K562 (cell line): ENCODE measurements around the gene ALPP. TPM values are rescaled to one million over a fixed set of nuclear protein-coding genes. Genes with fewer than 3 reads are reported as not detected.

Experiments
- ATAC-seq: fragments of 200-7000 bp; cut with Tn5 transposase; 3 replicates; pipeline ENCODE4 v1.9.1; 2020; ENCODE audit warnings: moderate library complexity
- BruUV-seq: library from RNA; stranded (reverse); fragments of 400-500 nt; replicated peaks from 2 replicates; lab custom pipeline; 2021; lab: Mats Ljungman, UMichigan
- CTCF ChIA-PET: fragments of 300-600 bp; formaldehyde crosslinking; extraction: SDS; loops from one replicate; lab custom pipeline; 2021; ENCODE audit warnings: low intra/inter-chr PET ratio; lab: Yijun Ruan, JAX
- POLR2A ChIA-PET: fragments of 300-600, 350-650 bp; sonication (Branson Sonifier 250); formaldehyde crosslinking; extraction: SDS; loops from one replicate; lab custom pipeline; 2021; ENCODE audit warnings: antibody characterized with exemption, inconsistent platforms; lab: Yijun Ruan, JAX
- DNase-seq, 4 experiments: peaks; one replicate each; pipeline versions ENCODE4 v3.0.0 to v3.0.0-alpha.2; 2011 to 2018; ENCODE audit warnings: low spot score in 3 of 4, mixed read lengths in 3 of 4; ENCODE audit errors: extremely low read depth in 1 of 4
- FAIRE-seq: peaks from 2 replicates; lab custom pipeline; 2011; peaks lifted over from hg19 to GRCh38; lab: Jason Lieb, UNC
- H2AFZ ChIP-seq: 2 replicates; pipeline ENCODE4 v1.6.0; 2011; ENCODE audit warnings: low read depth, low read length, control low read depth, inconsistent platforms
- H3K27ac ChIP-seq: fragments of 200-600 bp; 3 replicates; pipeline ENCODE4 v1.8.0; 2011; ENCODE audit warnings: low read depth, mild to moderate bottlenecking, control low read depth, inconsistent platforms, low read length, moderate library complexity, mixed read lengths; ENCODE audit errors: extremely low read depth
- H3K27me3 ChIP-seq, 2 experiments: fragments of 300-600 bp in 1 of 2; 2 replicates in 1 of 2; 3 replicates in 1 of 2; pipeline versions ENCODE4 v1.6.0 to v1.8.0; 2011; ENCODE audit warnings: inconsistent platforms in 2 of 2, low read length in 2 of 2, mild to moderate bottlenecking in 1 of 2, mixed read lengths in 1 of 2, moderate library complexity in 1 of 2; ENCODE audit not compliant: control insufficient read depth in 2 of 2, insufficient read depth in 2 of 2
- H3K36me3 ChIP-seq: fragments of 300-600 bp; 3 replicates; pipeline ENCODE4 v1.8.0; 2011; ENCODE audit warnings: mild to moderate bottlenecking, low read length, inconsistent platforms; ENCODE audit not compliant: control insufficient read depth, insufficient read depth
- H3K4me1 ChIP-seq, 2 experiments: fragments of 200-600 bp in 1 of 2; replicated peaks in 1 of 2; 2 replicates in 1 of 2; 3 replicates in 1 of 2; pipeline versions ENCODE4 v1.5.1 to v1.8.0; 2011; ENCODE audit warnings: inconsistent platforms in 2 of 2, low read length in 2 of 2, mild to moderate bottlenecking in 1 of 2, mixed read lengths in 1 of 2, moderate library complexity in 1 of 2; ENCODE audit not compliant: control insufficient read depth in 2 of 2, insufficient read depth in 2 of 2
- H3K4me2 ChIP-seq: 2 replicates; pipeline ENCODE4 v1.6.1; 2011; ENCODE audit warnings: low read length, control low read depth, inconsistent platforms, mixed read lengths; ENCODE audit not compliant: insufficient read depth
- H3K4me3 ChIP-seq: fragments of 200-600 bp; sonication (generic), shearing (Covaris generic); 2 replicates; pipeline ENCODE4 v1.5.1; 2016; ENCODE audit warnings: control low read depth, inconsistent platforms
- H3K79me2 ChIP-seq: fragments of 200-600 bp; 3 replicates; pipeline ENCODE4 v1.8.0; 2011; ENCODE audit warnings: low read length, inconsistent platforms; ENCODE audit not compliant: control insufficient read depth, insufficient read depth
- H3K9ac ChIP-seq, 2 experiments: 2 replicates each; pipeline versions ENCODE4 v1.6.0 to v1.6.1; 2011; ENCODE audit warnings: low read depth in 2 of 2, low read length in 2 of 2, control low read depth in 1 of 2, inconsistent platforms in 1 of 2, mild to moderate bottlenecking in 1 of 2, mixed read lengths in 1 of 2; ENCODE audit not compliant: insufficient read depth in 1 of 2
- H3K9me1 ChIP-seq: one replicate; pipeline ENCODE4 v1.6.0; 2011; ENCODE audit warnings: inconsistent platforms, mild to moderate bottlenecking, low read length, moderate library complexity; ENCODE audit not compliant: control insufficient read depth, insufficient read depth
- H3K9me3 ChIP-seq: replicated peaks from 2 replicates; pipeline ENCODE4 v1.5.1; 2011; ENCODE audit warnings: low read depth, low read length, inconsistent platforms; ENCODE audit not compliant: control insufficient read depth, insufficient read depth
- H4K20me1 ChIP-seq: replicated peaks from 2 replicates; pipeline ENCODE4 v1.6.1; 2011; ENCODE audit warnings: low read length, inconsistent platforms, mixed read lengths; ENCODE audit not compliant: control insufficient read depth, insufficient read depth
- ARID3B ChIP-seq: fragments of 250-450 bp; sonication (Bioruptor Pico); IDR thresholded peaks from 2 replicates; pipeline ENCODE4 v1.4.0; 2020; ENCODE audit warnings: borderline replicate concordance
- GTF2F1 ChIP-seq: IDR thresholded peaks from 2 replicates; pipeline ENCODE4 v1.6.1; 2011; ENCODE audit warnings: low read depth, low read length, improper control_type of control experiment
- NCOA2 ChIP-seq, 2 experiments: fragments of 450-650 bp; IDR thresholded peaks; 2 replicates each; pipeline ENCODE4 v1.6.1; 2018; ENCODE audit warnings: mild to moderate bottlenecking in 2 of 2, moderate library complexity in 1 of 2; ENCODE audit not compliant: partially characterized antibody in 2 of 2
- RBBP5 ChIP-seq: fragments of 200-600 bp; sonication (generic); IDR thresholded peaks from 2 replicates; pipeline ENCODE4 v1.6.1; 2012; ENCODE audit warnings: borderline replicate concordance, mild to moderate bottlenecking, low read length, control low read depth, inconsistent platforms; ENCODE audit not compliant: insufficient read depth, poor library complexity, severe bottlenecking
- THRAP3 ChIP-seq: fragments of 450-650 bp; IDR thresholded peaks from 2 replicates; pipeline ENCODE4 v1.6.1; 2016; ENCODE audit warnings: mild to moderate bottlenecking, inconsistent platforms, borderline replicate concordance
- WGBS: fragments of 100-300 bp; shearing (Covaris generic); methylation state at CpG from one replicate; pipeline ENCODE4 v1.1.6; 2016; ENCODE audit warnings: low coverage, mixed read lengths; ENCODE audit not compliant: insufficient coverage; ENCODE audit errors: missing lambda C conversion rate; 5-methylcytosine and 5-hydroxymethylcytosine counted together
- in situ Hi-C: fragments of 300-500 bp; cut with MboI; formaldehyde crosslinking; loops from 4 replicates; pipeline ENCODE4 v1.15.0; 2018; ENCODE audit warnings: inconsistent platforms, mixed read lengths
- intact Hi-C: fragments of 100-400 bp; cut with micrococcal nuclease; formaldehyde crosslinking; loops from 2 replicates; pipeline ENCODE4 v1.14.2; 2022
- polyA plus RNA-seq, 8 experiments: library from polyadenylated mRNA; depleted of rRNA in 4 of 8; stranded (reverse) in 5 of 8; unstranded in 3 of 8; fragments of >200 nt; fragmentation: Nextera tagmentation in 2 of 8; fragmentation: Illumina TruSeq in 1 of 8; extraction: Ambion mirVana in 2 of 8; extraction: Trizol in 1 of 8; gene quantifications; 2 replicates each; pipeline versions ENCODE4 v1.2.1 to v1.2.3, GENCODE V29; 2011 to 2014; ENCODE audit warnings: inconsistent platforms in 1 of 8, missing spikeins in 1 of 8
- total RNA-seq, 7 experiments: library from RNA; depleted of rRNA in 6 of 7; stranded (reverse); fragments of >200 nt in 6 of 7; fragmentation: Illumina TruSeq in 2 of 7; extraction: Trizol in 2 of 7; gene quantifications; 2 replicates each; pipeline versions ENCODE4 v1.2.1 to v1.2.3, GENCODE V29; 2011 to 2021; ENCODE audit warnings: low replicate concordance in 1 of 7
- TF ChIP-seq, protein P1 (sequence below): fragments of 450-650 bp; IDR thresholded peaks from 2 replicates; pipeline ENCODE4 v1.6.1; 2016; ENCODE audit warnings: missing biosample characterization, missing genetic modification characterization

Gene ALPP
- total and polyA plus RNA-seq, 9 of the 15 experiments (the other 6 are each of a cell fraction or from before 2014, with no cell fraction given): 0.03 TPM; not detected in 8

DNA sequence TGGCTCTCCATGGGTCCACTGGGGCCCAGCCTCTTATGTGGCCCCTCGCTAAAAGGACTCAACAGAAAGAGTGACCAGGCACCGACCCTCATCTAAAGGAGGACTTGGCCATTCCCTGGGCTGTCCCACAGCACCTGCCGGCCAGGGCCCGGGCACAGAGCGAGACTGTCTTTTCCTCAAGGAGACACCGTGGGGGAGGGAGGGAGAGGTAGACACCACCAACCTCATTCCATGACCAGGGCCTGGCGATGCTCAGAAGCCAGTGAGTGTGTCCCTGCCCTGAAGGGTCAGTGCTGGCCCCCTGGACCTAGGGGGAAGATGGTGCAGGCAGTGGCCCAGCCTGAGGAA lies 39.8 kb upstream of the ALPP start:
- BruUV-seq: no TSS peak
- intact Hi-C loops: no loop called here
- Histone ChIP-seq H4K20me1 (0 out of 2 replicates have a peak, but pooled peaks cover 3% of the 10 kb centered on the region), H3K79me2 (no peaks in the 10 kb centered on the region), H3K9me3 (no peaks in the 10 kb centered on the region), H3K27ac (no peak overlapping the region), H3K9ac (no peak overlapping the region), H2AFZ (no peak overlapping the region), H3K27me3 (peaks cover 2 to 4% of the 10 kb centered on the region in 2 experiments; a peak in 2 of 5 replicates), H3K4me2 (no peak overlapping the region), H3K4me3 (no peak overlapping the region), H3K4me1 (peaks cover 0 to 1% of the 10 kb centered on the region in 2 experiments; a peak in 1 of 5 replicates), H3K36me3 (no peaks in the 10 kb centered on the region), H3K9me1 (no peaks in the 10 kb centered on the region)
- DNase-seq (no peak), FAIRE-seq (no peak), ATAC-seq (no peak; the same call in 2 of the 3 replicates)
- TF ChIP-seq NCOA2 (IDR thresholded peaks at IDR 0.05; ENCODE audit: partially characterized antibody in 2 of 2) (no peak), GTF2F1 (no peak), ARID3B (CRISPR knock-in tag) (no peak), THRAP3 (no peak), RBBP5 (no peak)
- TF ChIP-seq, protein P1, sequence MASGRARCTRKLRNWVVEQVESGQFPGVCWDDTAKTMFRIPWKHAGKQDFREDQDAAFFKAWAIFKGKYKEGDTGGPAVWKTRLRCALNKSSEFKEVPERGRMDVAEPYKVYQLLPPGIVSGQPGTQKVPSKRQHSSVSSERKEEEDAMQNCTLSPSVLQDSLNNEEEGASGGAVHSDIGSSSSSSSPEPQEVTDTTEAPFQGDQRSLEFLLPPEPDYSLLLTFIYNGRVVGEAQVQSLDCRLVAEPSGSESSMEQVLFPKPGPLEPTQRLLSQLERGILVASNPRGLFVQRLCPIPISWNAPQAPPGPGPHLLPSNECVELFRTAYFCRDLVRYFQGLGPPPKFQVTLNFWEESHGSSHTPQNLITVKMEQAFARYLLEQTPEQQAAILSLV (tag): no peak
- in situ Hi-C loops: no loop called here
- POLR2A ChIA-PET: interaction anchor here (0.6 to 1.1 kb wide), 2 partner anchors 12 to 14 kb away, joined by 3 to 4 read pairs; no protein-coding TSS in a partner anchor
- WGBS: 43% methylated on average over 7 of the region's 7 CpGs
- CTCF ChIA-PET: no interaction called here
